SK-N-SH treated with all-trans-retinoic acid at 6 μM for 48 hours (cell line): ENCODE data around the gene UCHL1.

Experiments
- TCF4 ChIP-seq: fragments of 250-450 bp; sonication (Bioruptor Pico); IDR thresholded peaks from 2 replicates; pipeline ENCODE4 v1.8.0; 2021; ENCODE audit warnings: mild to moderate bottlenecking, moderate library complexity, borderline replicate concordance
- ZFP30 ChIP-seq: fragments of 450-650 bp; formaldehyde crosslinking; IDR thresholded peaks from 2 replicates; pipeline ENCODE4 v1.5.0; 2022; ENCODE audit warnings: mild to moderate bottlenecking, moderate library complexity
- ZNF70 ChIP-seq: fragments of 450-650 bp; formaldehyde crosslinking; IDR thresholded peaks from 2 replicates; pipeline ENCODE4 v1.5.0; 2020; ENCODE audit warnings: mild to moderate bottlenecking, moderate library complexity
- TF ChIP-seq, protein P1 (sequence below): fragments of 250-450 bp; sonication (Bioruptor Pico); IDR thresholded peaks from 2 replicates; pipeline ENCODE4 v1.5.1; 2021; ENCODE audit warnings: mild to moderate bottlenecking, moderate library complexity
- TF ChIP-seq, protein P2 (sequence below): fragments of 250-450 bp; sonication (Bioruptor Pico); IDR thresholded peaks from 2 replicates; pipeline ENCODE4 v1.8.0; 2020; ENCODE audit warnings: mild to moderate bottlenecking, moderate library complexity, borderline replicate concordance
- TF ChIP-seq, protein P3 (sequence below): fragments of 250-450 bp; sonication (Bioruptor Pico); IDR thresholded peaks from 2 replicates; pipeline ENCODE4 v1.5.1; 2020; ENCODE audit warnings: low read depth, mild to moderate bottlenecking, moderate library complexity

DNA sequence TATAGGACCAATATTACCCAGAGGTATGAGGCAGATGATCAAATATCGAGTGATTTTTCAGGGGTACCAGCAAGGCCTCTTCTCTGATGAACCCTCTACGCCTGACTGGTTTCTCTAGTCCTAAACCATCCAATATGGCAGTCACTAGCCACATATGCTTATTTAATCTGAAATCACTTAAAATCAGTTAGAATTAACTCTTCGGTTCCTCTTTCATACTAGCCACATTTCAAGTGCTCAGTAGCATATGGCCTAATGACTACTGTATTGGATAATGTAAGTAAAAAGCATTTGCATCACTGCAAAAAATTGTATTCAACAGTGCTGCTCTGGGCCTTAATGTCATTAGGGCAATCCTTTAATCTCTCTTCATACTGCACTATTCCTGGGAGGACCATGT lies 38.0 kb upstream of the UCHL1 start:
- TF ChIP-seq ZNF70 (CRISPR knock-in tag) (no peak), TCF4 (no peak), ZFP30 (CRISPR knock-in tag) (no peak)
- TF ChIP-seq, protein P1, sequence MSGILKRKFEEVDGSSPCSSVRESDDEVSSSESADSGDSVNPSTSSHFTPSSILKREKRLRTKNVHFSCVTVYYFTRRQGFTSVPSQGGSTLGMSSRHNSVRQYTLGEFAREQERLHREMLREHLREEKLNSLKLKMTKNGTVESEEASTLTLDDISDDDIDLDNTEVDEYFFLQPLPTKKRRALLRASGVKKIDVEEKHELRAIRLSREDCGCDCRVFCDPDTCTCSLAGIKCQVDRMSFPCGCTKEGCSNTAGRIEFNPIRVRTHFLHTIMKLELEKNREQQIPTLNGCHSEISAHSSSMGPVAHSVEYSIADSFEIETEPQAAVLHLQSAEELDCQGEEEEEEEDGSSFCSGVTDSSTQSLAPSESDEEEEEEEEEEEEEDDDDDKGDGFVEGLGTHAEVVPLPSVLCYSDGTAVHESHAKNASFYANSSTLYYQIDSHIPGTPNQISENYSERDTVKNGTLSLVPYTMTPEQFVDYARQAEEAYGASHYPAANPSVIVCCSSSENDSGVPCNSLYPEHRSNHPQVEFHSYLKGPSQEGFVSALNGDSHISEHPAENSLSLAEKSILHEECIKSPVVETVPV (CRISPR knock-in tag) = no peak
- TF ChIP-seq, protein P2, sequence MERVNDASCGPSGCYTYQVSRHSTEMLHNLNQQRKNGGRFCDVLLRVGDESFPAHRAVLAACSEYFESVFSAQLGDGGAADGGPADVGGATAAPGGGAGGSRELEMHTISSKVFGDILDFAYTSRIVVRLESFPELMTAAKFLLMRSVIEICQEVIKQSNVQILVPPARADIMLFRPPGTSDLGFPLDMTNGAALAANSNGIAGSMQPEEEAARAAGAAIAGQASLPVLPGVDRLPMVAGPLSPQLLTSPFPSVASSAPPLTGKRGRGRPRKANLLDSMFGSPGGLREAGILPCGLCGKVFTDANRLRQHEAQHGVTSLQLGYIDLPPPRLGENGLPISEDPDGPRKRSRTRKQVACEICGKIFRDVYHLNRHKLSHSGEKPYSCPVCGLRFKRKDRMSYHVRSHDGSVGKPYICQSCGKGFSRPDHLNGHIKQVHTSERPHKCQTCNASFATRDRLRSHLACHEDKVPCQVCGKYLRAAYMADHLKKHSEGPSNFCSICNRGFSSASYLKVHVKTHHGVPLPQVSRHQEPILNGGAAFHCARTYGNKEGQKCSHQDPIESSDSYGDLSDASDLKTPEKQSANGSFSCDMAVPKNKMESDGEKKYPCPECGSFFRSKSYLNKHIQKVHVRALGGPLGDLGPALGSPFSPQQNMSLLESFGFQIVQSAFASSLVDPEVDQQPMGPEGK (CRISPR knock-in tag) = no peak
- TF ChIP-seq, protein P3, sequence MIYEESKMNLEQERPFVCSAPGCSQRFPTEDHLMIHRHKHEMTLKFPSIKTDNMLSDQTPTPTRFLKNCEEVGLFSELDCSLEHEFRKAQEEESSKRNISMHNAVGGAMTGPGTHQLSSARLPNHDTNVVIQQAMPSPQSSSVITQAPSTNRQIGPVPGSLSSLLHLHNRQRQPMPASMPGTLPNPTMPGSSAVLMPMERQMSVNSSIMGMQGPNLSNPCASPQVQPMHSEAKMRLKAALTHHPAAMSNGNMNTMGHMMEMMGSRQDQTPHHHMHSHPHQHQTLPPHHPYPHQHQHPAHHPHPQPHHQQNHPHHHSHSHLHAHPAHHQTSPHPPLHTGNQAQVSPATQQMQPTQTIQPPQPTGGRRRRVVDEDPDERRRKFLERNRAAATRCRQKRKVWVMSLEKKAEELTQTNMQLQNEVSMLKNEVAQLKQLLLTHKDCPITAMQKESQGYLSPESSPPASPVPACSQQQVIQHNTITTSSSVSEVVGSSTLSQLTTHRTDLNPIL = no peak
